K562 (cell line): ENCODE data around the gene ZER1. TPM values are rescaled to one million over a fixed set of nuclear protein-coding genes. Genes with fewer than 3 reads are reported as not detected.

Experiments used
- ATAC-seq: fragments of 200-7000 bp; cut with Tn5 transposase; 3 replicates; pipeline ENCODE4 v1.9.1; 2020; ENCODE audit warnings: moderate library complexity
- BruUV-seq: library from RNA; stranded (reverse); fragments of 400-500 nt; replicated peaks from 2 replicates; lab custom pipeline; 2021; lab: Mats Ljungman, UMichigan
- CTCF ChIA-PET: fragments of 300-600 bp; formaldehyde crosslinking; extraction: SDS; loops from one replicate; lab custom pipeline; 2021; ENCODE audit warnings: low intra/inter-chr PET ratio; lab: Yijun Ruan, JAX
- POLR2A ChIA-PET: fragments of 300-600, 350-650 bp; sonication (Branson Sonifier 250); formaldehyde crosslinking; extraction: SDS; loops from one replicate; lab custom pipeline; 2021; ENCODE audit warnings: antibody characterized with exemption, inconsistent platforms; lab: Yijun Ruan, JAX
- DNase-seq, 4 experiments: peaks; one replicate each; pipeline versions ENCODE4 v3.0.0 to v3.0.0-alpha.2; 2011 to 2018; ENCODE audit warnings: low spot score in 3 of 4, mixed read lengths in 3 of 4; ENCODE audit errors: extremely low read depth in 1 of 4
- FAIRE-seq: peaks from 2 replicates; lab custom pipeline; 2011; peaks lifted over from hg19 to GRCh38; lab: Jason Lieb, UNC
- H2AFZ ChIP-seq: 2 replicates; pipeline ENCODE4 v1.6.0; 2011; ENCODE audit warnings: low read depth, low read length, control low read depth, inconsistent platforms
- H3K27ac ChIP-seq: fragments of 200-600 bp; 3 replicates; pipeline ENCODE4 v1.8.0; 2011; ENCODE audit warnings: low read depth, mild to moderate bottlenecking, control low read depth, inconsistent platforms, low read length, moderate library complexity, mixed read lengths; ENCODE audit errors: extremely low read depth
- H3K27me3 ChIP-seq, 2 experiments: fragments of 300-600 bp in 1 of 2; 2 replicates in 1 of 2; 3 replicates in 1 of 2; pipeline versions ENCODE4 v1.6.0 to v1.8.0; 2011; ENCODE audit warnings: inconsistent platforms in 2 of 2, low read length in 2 of 2, mild to moderate bottlenecking in 1 of 2, mixed read lengths in 1 of 2, moderate library complexity in 1 of 2; ENCODE audit not compliant: control insufficient read depth in 2 of 2, insufficient read depth in 2 of 2
- H3K36me3 ChIP-seq: fragments of 300-600 bp; 3 replicates; pipeline ENCODE4 v1.8.0; 2011; ENCODE audit warnings: mild to moderate bottlenecking, low read length, inconsistent platforms; ENCODE audit not compliant: control insufficient read depth, insufficient read depth
- H3K4me1 ChIP-seq, 2 experiments: fragments of 200-600 bp in 1 of 2; replicated peaks in 1 of 2; 2 replicates in 1 of 2; 3 replicates in 1 of 2; pipeline versions ENCODE4 v1.5.1 to v1.8.0; 2011; ENCODE audit warnings: inconsistent platforms in 2 of 2, low read length in 2 of 2, mild to moderate bottlenecking in 1 of 2, mixed read lengths in 1 of 2, moderate library complexity in 1 of 2; ENCODE audit not compliant: control insufficient read depth in 2 of 2, insufficient read depth in 2 of 2
- H3K4me2 ChIP-seq: 2 replicates; pipeline ENCODE4 v1.6.1; 2011; ENCODE audit warnings: low read length, control low read depth, inconsistent platforms, mixed read lengths; ENCODE audit not compliant: insufficient read depth
- H3K4me3 ChIP-seq: fragments of 200-600 bp; sonication (generic), shearing (Covaris generic); 2 replicates; pipeline ENCODE4 v1.5.1; 2016; ENCODE audit warnings: control low read depth, inconsistent platforms
- H3K79me2 ChIP-seq: fragments of 200-600 bp; 3 replicates; pipeline ENCODE4 v1.8.0; 2011; ENCODE audit warnings: low read length, inconsistent platforms; ENCODE audit not compliant: control insufficient read depth, insufficient read depth
- H3K9ac ChIP-seq, 2 experiments: 2 replicates each; pipeline versions ENCODE4 v1.6.0 to v1.6.1; 2011; ENCODE audit warnings: low read depth in 2 of 2, low read length in 2 of 2, control low read depth in 1 of 2, inconsistent platforms in 1 of 2, mild to moderate bottlenecking in 1 of 2, mixed read lengths in 1 of 2; ENCODE audit not compliant: insufficient read depth in 1 of 2
- H3K9me1 ChIP-seq: one replicate; pipeline ENCODE4 v1.6.0; 2011; ENCODE audit warnings: inconsistent platforms, mild to moderate bottlenecking, low read length, moderate library complexity; ENCODE audit not compliant: control insufficient read depth, insufficient read depth
- H3K9me3 ChIP-seq: replicated peaks from 2 replicates; pipeline ENCODE4 v1.5.1; 2011; ENCODE audit warnings: low read depth, low read length, inconsistent platforms; ENCODE audit not compliant: control insufficient read depth, insufficient read depth
- H4K20me1 ChIP-seq: replicated peaks from 2 replicates; pipeline ENCODE4 v1.6.1; 2011; ENCODE audit warnings: low read length, inconsistent platforms, mixed read lengths; ENCODE audit not compliant: control insufficient read depth, insufficient read depth
- CBX2 ChIP-seq: fragments of 200-600 bp; sonication (generic); IDR thresholded peaks from one replicate; pipeline ENCODE4 v1.6.1; 2012; ENCODE audit warnings: mild to moderate bottlenecking, low read length, inconsistent platforms; ENCODE audit not compliant: insufficient read depth, poor library complexity, severe bottlenecking
- CBX3 ChIP-seq, 2 experiments: IDR thresholded peaks; 1 replicate in 1 of 2; 2 replicates in 1 of 2; pipeline ENCODE4 v1.6.1; 2012; ENCODE audit warnings: inconsistent platforms in 2 of 2, low read length in 2 of 2, borderline replicate concordance in 1 of 2, control low read depth in 1 of 2
- COPS2 ChIP-seq: fragments of 450-650 bp; conservative IDR thresholded peaks from 2 replicates; pipeline ENCODE4 v1.6.1; 2016; ENCODE audit warnings: mild to moderate bottlenecking, moderate library complexity
- HLTF ChIP-seq: fragments of 450-650 bp; IDR thresholded peaks from 2 replicates; pipeline ENCODE4 v1.6.1; 2016
- HNRNPK ChIP-seq: fragments of 200-400 bp; formaldehyde crosslinking; IDR thresholded peaks from one replicate; pipeline ENCODE4 v1.6.1; 2018; ENCODE audit warnings: mild to moderate bottlenecking, low read depth, low read length; ENCODE audit not compliant: poor library complexity, severe bottlenecking
- IFI16 ChIP-seq: fragments of 250-450 bp; sonication (Bioruptor Pico); IDR thresholded peaks from 2 replicates; pipeline ENCODE4 v2.1.2; 2022; ENCODE audit warnings: mild to moderate bottlenecking, inconsistent platforms
- MAZ ChIP-seq, 2 experiments: fragments of 450-650 bp in 1 of 2; sonication (generic) in 1 of 2; formaldehyde crosslinking; IDR thresholded peaks in 1 of 2; conservative IDR thresholded peaks in 1 of 2; 2 replicates each; pipeline versions ENCODE4 v1.4.0 to v1.5.0; 2020; ENCODE audit warnings: mild to moderate bottlenecking in 1 of 2, missing genetic modification reagents in 1 of 2
- NFXL1 ChIP-seq: fragments of 450-650 bp; formaldehyde crosslinking; IDR thresholded peaks from 2 replicates; pipeline ENCODE4 v1.4.0; 2021; ENCODE audit warnings: mild to moderate bottlenecking
- RBM25 ChIP-seq: fragments of 200-400 bp; formaldehyde crosslinking; IDR thresholded peaks from 2 replicates; pipeline ENCODE4 v1.6.1; 2018; ENCODE audit warnings: low read length, low read depth, moderate library complexity; ENCODE audit not compliant: severe bottlenecking
- RFX5 ChIP-seq: IDR thresholded peaks from 2 replicates; pipeline ENCODE4 v1.6.1; 2011; ENCODE audit warnings: low read depth, mild to moderate bottlenecking, improper control_type of control experiment, low read length
- ZNF184 ChIP-seq: sonication (generic); formaldehyde crosslinking; IDR thresholded peaks from 2 replicates; pipeline ENCODE4 v1.5.0; 2020; ENCODE audit warnings: missing genetic modification reagents
- WGBS: fragments of 100-300 bp; shearing (Covaris generic); methylation state at CpG from one replicate; pipeline ENCODE4 v1.1.6; 2016; ENCODE audit warnings: low coverage, mixed read lengths; ENCODE audit not compliant: insufficient coverage; ENCODE audit errors: missing lambda C conversion rate; 5-methylcytosine and 5-hydroxymethylcytosine counted together
- in situ Hi-C: fragments of 300-500 bp; cut with MboI; formaldehyde crosslinking; loops from 4 replicates; pipeline ENCODE4 v1.15.0; 2018; ENCODE audit warnings: inconsistent platforms, mixed read lengths
- intact Hi-C: fragments of 100-400 bp; cut with micrococcal nuclease; formaldehyde crosslinking; loops from 2 replicates; pipeline ENCODE4 v1.14.2; 2022
- polyA plus RNA-seq, 8 experiments: library from polyadenylated mRNA; depleted of rRNA in 4 of 8; stranded (reverse) in 5 of 8; unstranded in 3 of 8; fragments of >200 nt; fragmentation: Nextera tagmentation in 2 of 8; fragmentation: Illumina TruSeq in 1 of 8; extraction: Ambion mirVana in 2 of 8; extraction: Trizol in 1 of 8; gene quantifications; 2 replicates each; pipeline versions ENCODE4 v1.2.1 to v1.2.3, GENCODE V29; 2011 to 2014; ENCODE audit warnings: inconsistent platforms in 1 of 8, missing spikeins in 1 of 8
- total RNA-seq, 7 experiments: library from RNA; depleted of rRNA in 6 of 7; stranded (reverse); fragments of >200 nt in 6 of 7; fragmentation: Illumina TruSeq in 2 of 7; extraction: Trizol in 2 of 7; gene quantifications; 2 replicates each; pipeline versions ENCODE4 v1.2.1 to v1.2.3, GENCODE V29; 2011 to 2021; ENCODE audit warnings: low replicate concordance in 1 of 7

The ZER1 gene
- total and polyA plus RNA-seq, 9 of the 15 experiments (the other 6 are each of a cell fraction or from before 2014, with no cell fraction given), result 0.07 to 10.7 (median 6.2) TPM

DNA sequence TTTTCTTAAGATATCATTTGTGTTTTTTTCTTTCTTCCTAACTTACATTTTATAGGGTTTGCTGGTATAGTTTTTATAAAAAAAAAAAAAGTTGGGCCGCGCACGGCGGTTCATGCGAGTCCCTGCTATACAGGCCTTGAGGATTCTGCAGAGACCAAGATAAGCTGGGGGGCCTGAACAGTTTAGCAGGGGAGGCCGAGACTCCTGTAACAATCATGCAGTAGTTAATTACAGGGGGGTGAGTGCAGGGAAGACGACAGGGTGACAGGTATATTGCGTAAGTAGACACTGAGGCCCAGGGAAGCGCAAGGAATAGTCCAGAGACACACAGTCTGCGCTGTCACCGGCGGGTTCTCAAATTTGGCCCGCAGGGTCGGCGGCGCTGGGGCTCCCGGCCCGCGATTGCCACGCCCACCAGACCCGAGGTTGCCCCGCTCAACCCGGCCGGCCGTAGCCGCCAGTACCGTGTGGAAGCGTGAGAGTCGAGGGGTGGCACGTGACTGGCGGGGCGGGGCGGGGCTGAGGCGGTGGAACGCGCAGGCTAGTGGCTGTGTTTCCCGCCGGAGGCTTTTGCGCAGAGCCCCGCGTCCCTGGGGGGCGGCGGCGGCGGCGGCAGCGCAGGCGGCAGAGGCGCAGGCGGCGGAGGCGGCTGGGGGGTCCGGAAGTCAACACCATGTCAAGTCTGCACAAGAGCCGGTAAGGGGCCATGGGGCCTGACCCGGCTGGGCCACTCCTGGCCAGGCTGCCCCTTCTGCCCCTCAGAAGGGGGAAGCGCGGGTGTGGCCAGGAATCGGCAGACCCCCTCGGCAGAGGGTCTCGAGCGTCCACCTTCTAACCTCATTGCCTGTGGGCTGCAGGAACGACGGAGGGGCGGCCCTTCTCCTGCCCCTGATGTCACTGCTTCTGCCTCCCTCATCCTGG lies 15.2 kb upstream of the ZER1 start, which contains the start of gene TBC1D13 (continued):
- TF ChIP-seq IFI16 (CRISPR knock-in tag), result no peak
- no peak for TF ChIP-seq NFXL1 (CRISPR knock-in tag)
- TF ChIP-seq CBX2, result no peak
- TF ChIP-seq RFX5, result no peak
- TF ChIP-seq MAZ (CRISPR knock-in tag; conservative IDR thresholded peaks at IDR 0.05 in 1 of 2, IDR thresholded peaks at IDR 0.05 in 1 of 2), result peak; percentile 98 to 99
- peak; percentile 27 for TF ChIP-seq HNRNPK

DNA sequence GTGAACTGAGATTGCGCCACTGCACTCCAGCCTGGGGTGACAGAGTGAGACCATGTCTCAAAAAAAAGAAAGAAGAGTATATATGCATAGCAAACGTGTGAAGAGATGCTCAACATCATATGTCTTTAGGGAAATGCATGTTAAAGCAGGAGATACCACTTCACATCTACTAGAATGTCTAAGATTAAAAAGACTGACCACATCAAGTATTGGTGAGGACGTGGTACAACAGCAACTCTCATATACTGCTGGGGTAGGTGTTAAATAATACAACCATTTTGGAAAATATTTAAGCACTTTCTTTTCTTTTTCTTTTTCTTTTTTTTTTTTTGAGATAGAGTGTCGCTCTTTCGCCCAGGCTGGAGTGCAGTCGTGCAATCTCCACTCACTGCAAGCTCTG lies 13.7 kb upstream of the ZER1 start:
- ChIA-PET POLR2A (no interaction called here), CTCF (no interaction called here)
- intact Hi-C loops, result no loop called here
- H3K27ac ChIP-seq, result no peak overlapping the region
- H3K9me1 ChIP-seq, result no peaks in the 10 kb centered on the region
- H3K4me1 ChIP-seq, result peaks cover 20 to 26% of the 10 kb centered on the region in 2 experiments; a peak in 4 of 5 replicates
- no peak for DNase-seq
- ATAC-seq, result no peak
- no TSS peak for BruUV-seq
- FAIRE-seq, result no peak
- H3K36me3 ChIP-seq, result peaks cover 11% of the 10 kb centered on the region
- peaks cover 7% of the 10 kb centered on the region for H3K9me3 ChIP-seq
- H3K9ac ChIP-seq, result no peak overlapping the region
- 81% methylated on average over 3 of the region's 6 CpGs for WGBS
- no peaks in the 10 kb centered on the region for H3K27me3 ChIP-seq
- H3K79me2 ChIP-seq, result peaks cover 22% of the 10 kb centered on the region
- TF ChIP-seq CBX3 (IDR thresholded peaks at IDR 0.05; ENCODE audit: borderline replicate concordance in 1 of 2, low read length in 2 of 2), result peak in 1 of 2 experiments; percentile 27; a peak in 1 of 3 replicates
- 0 out of 2 replicates have a peak, but pooled peaks have one; percentile 33 for TF ChIP-seq HLTF
- 0 out of 2 replicates have a peak, but pooled peaks have one; percentile 56 for TF ChIP-seq ZNF184
- TF ChIP-seq COPS2, result no peak
- peak; percentile 52 for TF ChIP-seq RBM25
- no peak overlapping the region for H2AFZ ChIP-seq
- no peaks in the 10 kb centered on the region for H4K20me1 ChIP-seq
- in situ Hi-C loops, result no loop called here
- H3K4me2 ChIP-seq, result no peak overlapping the region
- H3K4me3 ChIP-seq, result no peak overlapping the region
